Activated T-cell treated with anti-CD3 and anti-CD28 coated beads, Interleukin-2, amount 50 U/mL, for 72 hours (primary cell): ENCODE data around the gene C21orf58. TPM values are rescaled to one million over a fixed set of nuclear protein-coding genes. Genes with fewer than 3 reads are reported as not detected.
"Not testable (repeated sequence)": the region's sequence is repeated elsewhere in the genome, so short reads cannot be mapped to it uniquely, and the experiment has no call there.

Experiments used
- ATAC-seq, 2 donors: fragments of 150-1000 bp; cut with Tn5 transposase; replicated peaks in 1 of 2; 2 replicates each; pipeline ENCODE4 v1.10.0; 2021; ENCODE audit warnings: moderate library complexity in 2 of 2, mild to moderate bottlenecking in 1 of 2
- DNase-seq, 2 donors: peaks; one replicate each; pipeline ENCODE4 v3.0.0; 2021 to 2022; ENCODE audit warnings: mixed read lengths in 1 of 2
- H3K27ac Mint-ChIP-seq: one replicate; pipeline ENCODE4 v1.8.0; 2022; ENCODE audit warnings: mild to moderate bottlenecking, moderate library complexity, mixed read lengths
- H3K27me3 Mint-ChIP-seq: one replicate; pipeline ENCODE4 v1.8.0; 2022; ENCODE audit warnings: low read depth, mixed read lengths
- H3K36me3 Mint-ChIP-seq, 2 donors: one replicate each; pipeline ENCODE4 v1.8.0; 2022; ENCODE audit warnings: mixed read lengths in 2 of 2, mild to moderate bottlenecking in 1 of 2; ENCODE audit not compliant: insufficient read depth in 2 of 2
- H3K4me1 Mint-ChIP-seq: one replicate; pipeline ENCODE4 v1.8.0; 2022; ENCODE audit warnings: low read depth, mixed read lengths
- H3K4me3 Mint-ChIP-seq, 2 donors: one replicate each; pipeline ENCODE4 v1.8.0; 2022; ENCODE audit warnings: mild to moderate bottlenecking in 2 of 2, mixed read lengths in 2 of 2, moderate library complexity in 2 of 2
- H3K9me3 Mint-ChIP-seq, 2 donors: one replicate each; pipeline ENCODE4 v1.8.0; 2022; ENCODE audit warnings: mixed read lengths in 2 of 2
- total RNA-seq, 2 donors: library from RNA; stranded (reverse); gene quantifications; one replicate each; pipeline ENCODE4 v1.2.3, GENCODE V29; 2022

C21orf58 gene
- 10 to 100 TPM; 37.5 to 39.8 TPM for total RNA-seq

DNA sequence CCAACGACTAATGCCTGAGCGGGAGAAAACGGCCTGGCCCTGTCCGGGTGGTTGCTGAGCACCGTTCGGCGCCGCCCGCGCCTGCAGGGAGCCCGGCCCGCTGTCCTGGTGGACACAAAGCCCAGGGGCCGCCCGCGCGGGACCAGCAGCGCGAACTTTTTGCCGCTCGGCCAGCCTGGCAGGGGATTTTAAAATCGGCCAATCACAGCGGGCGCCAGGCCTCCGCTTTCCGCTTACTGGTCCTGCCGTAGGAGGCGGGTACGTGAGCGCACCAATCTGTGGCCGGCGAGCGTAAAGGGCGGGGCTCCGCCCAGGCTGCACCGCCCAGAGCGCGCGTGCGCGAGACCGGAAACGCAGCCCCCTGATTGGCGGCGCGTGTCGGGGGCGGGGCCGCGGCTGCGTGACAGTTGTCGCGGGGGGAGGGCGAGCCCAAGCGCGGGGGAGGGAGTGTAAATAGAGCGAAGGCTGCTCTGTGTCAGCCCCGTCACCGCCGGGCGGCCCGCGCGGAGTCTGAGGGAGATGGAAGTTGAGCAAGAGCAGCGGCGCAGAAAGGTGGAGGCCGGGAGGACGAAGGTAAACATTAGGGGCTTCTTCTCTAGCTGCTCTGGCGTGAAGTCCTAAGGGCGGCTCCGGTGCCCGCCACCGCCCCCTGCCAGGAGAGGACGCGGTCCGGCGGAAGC is at the start of gene C21orf58, which contains the start of gene PCNT:
Gene C21orf58 (minus strand): TSS at position 161 of the 680 bp plus-strand sequence. CDS start 1,132 bp downstream, outside the sequence.
Gene PCNT (plus strand): TSS at position 447 of the 680 bp plus-strand sequence. CDS start 73 bp downstream, at position 520.
- H3K36me3 Mint-ChIP-seq = peaks cover 9 to 36% of the 10 kb centered on the region in 2 donors
- H3K27me3 Mint-ChIP-seq = no peaks in the 10 kb centered on the region
- DNase-seq (peak; percentile 98 to 99), ATAC-seq (peak; percentile 85)
- peak within 1 kb of the TSS; percentile 89 to 98 for H3K4me3 Mint-ChIP-seq
- no peaks in the 10 kb centered on the region for H3K9me3 Mint-ChIP-seq
- H3K27ac Mint-ChIP-seq = peak within 1 kb of the TSS; percentile 92
- H3K4me1 Mint-ChIP-seq = peaks cover 40% of the 10 kb centered on the region

DNA sequence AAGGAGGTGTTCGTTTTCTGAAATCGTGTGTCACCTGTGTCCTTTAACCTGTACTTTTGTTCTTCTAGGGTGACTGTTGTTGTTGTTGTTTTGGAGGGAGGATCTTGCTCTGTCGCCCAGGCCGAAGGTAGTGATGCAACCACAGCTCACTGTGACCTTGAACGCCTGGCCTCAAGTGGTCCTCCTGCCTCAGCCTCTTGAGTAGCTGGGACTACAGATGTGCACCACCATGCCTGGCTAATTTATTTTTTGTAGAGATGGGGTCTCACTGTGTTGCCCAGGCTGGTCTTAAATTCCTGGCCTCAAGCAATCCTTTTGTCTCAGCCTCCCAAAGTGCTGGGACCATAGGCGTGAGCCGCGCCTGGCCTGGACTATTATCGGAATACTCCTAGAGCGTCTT is 49.3 kb upstream of the C21orf58 start:
- not testable (repeated sequence) for H3K9me3 Mint-ChIP-seq, ATAC-seq, H3K36me3 Mint-ChIP-seq, H3K27ac Mint-ChIP-seq, DNase-seq, H3K27me3 Mint-ChIP-seq, H3K4me3 Mint-ChIP-seq
- peaks cover 27% of the 10 kb centered on the region for H3K4me1 Mint-ChIP-seq

DNA sequence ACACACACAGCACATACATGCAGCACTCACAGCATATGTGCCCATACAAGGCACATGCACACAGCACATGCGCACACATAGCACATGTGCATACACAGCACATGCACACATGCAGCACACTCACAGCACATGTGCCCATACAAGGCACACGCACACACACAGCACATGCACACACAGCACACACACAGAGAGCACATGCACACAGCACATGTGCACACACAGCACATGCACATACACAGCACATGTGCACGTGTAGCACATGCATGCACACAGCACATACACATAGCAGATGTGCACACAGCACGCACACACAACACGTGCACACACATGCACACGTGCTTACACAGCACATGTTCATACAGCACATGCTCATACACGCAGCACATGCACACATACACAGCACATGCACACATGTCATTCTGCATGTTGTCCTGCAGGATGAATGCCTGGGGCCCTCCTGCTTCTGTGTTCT is 48.4 kb upstream of the C21orf58 start:
- no peak overlapping the region for H3K27ac Mint-ChIP-seq
- ATAC-seq = no peak

DNA sequence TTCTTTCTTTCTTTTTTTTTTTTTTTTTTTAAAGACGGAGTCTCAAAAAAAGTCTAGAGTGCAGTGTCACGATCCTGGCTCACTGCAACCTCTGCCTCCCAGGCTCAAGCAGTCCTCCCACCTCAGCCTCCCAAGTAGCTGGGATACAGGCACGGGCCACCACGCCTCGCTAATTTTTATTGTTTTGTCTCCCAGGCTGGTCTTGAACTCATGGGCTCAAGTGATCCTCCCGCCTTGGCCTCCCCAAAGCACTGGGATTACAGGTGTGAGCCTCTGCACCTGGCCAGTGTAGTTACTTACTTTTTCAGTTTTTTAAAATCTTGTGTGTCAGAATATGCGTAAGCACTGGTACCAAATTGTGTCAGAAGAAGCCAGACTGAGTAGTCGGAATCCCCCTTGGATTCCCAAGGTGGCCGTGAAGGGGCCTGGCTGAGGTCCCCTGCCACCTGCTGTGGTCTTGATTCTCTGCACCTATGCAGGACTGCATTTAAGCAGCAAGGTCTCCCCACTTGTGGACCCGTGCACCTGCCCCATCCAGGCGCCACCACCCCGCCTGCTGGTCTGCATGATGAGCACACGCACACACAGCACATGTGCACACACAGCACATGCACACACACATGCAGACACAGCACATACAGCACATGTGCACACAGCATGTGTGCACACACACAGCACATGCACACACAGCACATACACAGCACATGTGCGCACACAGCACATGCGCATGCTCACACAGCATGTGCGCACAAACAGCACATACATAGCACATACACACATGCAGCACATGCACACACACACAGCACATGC is 47.7 kb upstream of the C21orf58 start:
- Mint-ChIP-seq H3K4me3 (no peak overlapping the region), H3K4me1 (peaks cover 33% of the 10 kb centered on the region), H3K27me3 (no peaks in the 10 kb centered on the region), H3K36me3 (peaks cover 5 to 7% of the 10 kb centered on the region in 2 donors), H3K27ac (no peak overlapping the region), H3K9me3 (no peaks in the 10 kb centered on the region)
- DNase-seq (no peak), ATAC-seq (no peak)

More for the DNA sequence above, 48.4 kb upstream of the C21orf58 start:
- DNase-seq = no peak
- H3K4me1 Mint-ChIP-seq = peaks cover 33% of the 10 kb centered on the region
- no peaks in the 10 kb centered on the region for H3K9me3 Mint-ChIP-seq
- no peaks in the 10 kb centered on the region for H3K27me3 Mint-ChIP-seq
- peaks cover under 1 to 5% of the 10 kb centered on the region in 2 donors for H3K36me3 Mint-ChIP-seq
- no peak overlapping the region for H3K4me3 Mint-ChIP-seq

- Mint-ChIP-seq H3K36me3 (peaks cover 7 to 8% of the 10 kb centered on the region in 2 donors), H3K27me3 (no peaks in the 10 kb centered on the region), H3K4me3 (peak overlapping the region; percentile 78 to 83), H3K27ac (no peak overlapping the region), H3K9me3 (no peaks in the 10 kb centered on the region), H3K4me1 (peaks cover 33% of the 10 kb centered on the region)
- DNase-seq (no peak), ATAC-seq (no peak)
Observed at GRCh38 chr21:46369520-46370235, 46.0 kb upstream of the C21orf58 start.

DNA sequence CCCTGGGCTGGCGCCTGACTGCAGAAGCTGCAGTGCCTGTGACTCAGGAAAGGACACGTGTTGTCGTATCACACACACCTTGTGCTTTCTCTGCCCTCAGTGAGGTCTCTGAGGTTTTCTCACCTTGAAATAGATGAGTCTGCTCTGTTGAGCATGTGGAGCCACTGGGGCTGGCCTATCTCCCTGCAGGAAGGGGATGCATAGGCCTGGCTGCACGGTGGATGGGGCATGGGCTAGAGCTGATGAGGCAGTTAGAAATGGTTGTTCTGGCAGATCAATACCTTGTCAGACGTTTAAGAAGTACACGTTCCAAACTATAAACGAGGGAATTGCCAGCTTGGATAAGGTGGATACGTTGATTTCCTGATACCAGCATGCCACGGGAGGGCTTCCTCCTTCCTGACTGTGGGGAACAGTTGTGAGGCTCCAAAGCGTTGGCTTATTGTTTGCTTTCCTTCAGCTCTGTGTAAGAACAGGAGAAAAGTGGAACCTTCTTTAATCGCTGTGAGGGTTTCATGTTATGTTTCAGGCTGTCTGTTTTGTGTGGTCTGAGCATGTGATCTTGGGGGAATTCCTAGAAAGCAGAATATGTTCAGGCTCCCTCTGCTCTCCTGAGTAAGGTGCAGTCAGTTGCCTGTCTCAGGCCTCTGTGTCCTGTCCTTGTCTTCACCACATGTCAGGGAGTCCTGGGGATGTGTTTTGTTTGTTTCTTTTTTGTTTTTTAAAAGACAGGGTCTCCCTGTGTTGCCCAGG is 45.0 kb upstream of the C21orf58 start:
- Mint-ChIP-seq H3K27me3 (no peaks in the 10 kb centered on the region), H3K36me3 (peaks cover 7 to 8% of the 10 kb centered on the region in 2 donors), H3K27ac (peak overlapping the region; percentile 83), H3K4me3 (peak overlapping the region; percentile 78 to 83), H3K9me3 (no peaks in the 10 kb centered on the region), H3K4me1 (peaks cover 33% of the 10 kb centered on the region)
- DNase-seq = peak; percentile 64 to 70
- ATAC-seq = peak; percentile 96 to 97

DNA sequence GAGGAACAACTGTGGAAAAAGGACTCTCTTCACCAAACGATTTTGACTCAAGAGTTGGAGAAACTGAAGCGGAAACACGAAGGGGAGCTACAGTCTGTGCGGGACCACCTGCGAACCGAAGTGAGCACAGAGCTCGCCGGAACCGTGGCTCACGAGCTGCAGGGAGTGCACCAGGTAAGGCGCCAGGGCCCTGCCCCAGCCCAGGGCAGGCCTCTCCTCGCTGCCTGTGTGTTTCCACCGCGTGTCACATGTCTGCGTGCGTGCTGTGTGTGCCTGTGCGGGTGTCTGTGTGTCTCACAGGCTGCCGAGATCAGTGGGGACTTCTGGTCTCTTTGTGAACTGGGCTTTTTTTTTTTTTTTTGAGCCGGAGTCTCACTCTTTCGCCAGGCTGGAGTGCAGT is 43.3 kb upstream of the C21orf58 start:
- DNase-seq (no peak), ATAC-seq (no peak)
- H3K36me3 Mint-ChIP-seq = peaks cover 10 to 15% of the 10 kb centered on the region in 2 donors
- H3K27me3 Mint-ChIP-seq = no peaks in the 10 kb centered on the region
- no peak overlapping the region for H3K4me3 Mint-ChIP-seq
- H3K4me1 Mint-ChIP-seq = peaks cover 35% of the 10 kb centered on the region
- no peaks in the 10 kb centered on the region for H3K9me3 Mint-ChIP-seq
- no peak overlapping the region for H3K27ac Mint-ChIP-seq

- no peak overlapping the region for H3K4me3 Mint-ChIP-seq
- H3K36me3 Mint-ChIP-seq = peaks cover 6 to 15% of the 10 kb centered on the region in 2 donors
- no peak for ATAC-seq
- H3K27me3 Mint-ChIP-seq = no peaks in the 10 kb centered on the region
- peaks cover 33% of the 10 kb centered on the region for H3K4me1 Mint-ChIP-seq
- no peaks in the 10 kb centered on the region for H3K9me3 Mint-ChIP-seq
- DNase-seq = no peak
- no peak overlapping the region for H3K27ac Mint-ChIP-seq
Observed at GRCh38 chr21:46366561-46366960, 42.9 kb upstream of the C21orf58 start.

DNA sequence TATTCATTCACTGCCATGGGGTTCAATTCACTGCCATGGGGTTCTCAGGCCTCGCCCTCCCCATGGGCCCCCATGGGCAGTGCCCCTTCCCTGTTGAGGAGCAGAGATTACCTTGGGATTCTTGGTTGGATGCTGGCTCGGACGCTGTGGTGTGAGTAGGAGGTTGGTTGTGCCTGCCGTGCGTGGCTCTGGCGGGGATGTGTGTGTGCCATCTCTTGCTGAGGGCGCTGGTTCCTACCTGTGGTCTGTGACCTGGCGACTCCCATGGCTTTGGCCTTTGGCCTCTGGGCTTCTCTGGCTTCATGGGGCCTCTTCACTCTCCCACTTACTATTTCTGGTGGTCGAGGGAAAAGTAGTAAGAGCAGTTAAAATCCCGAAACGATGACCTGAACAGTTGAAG is 42.4 kb upstream of the C21orf58 start:
- Mint-ChIP-seq H3K36me3 (peaks cover 5 to 15% of the 10 kb centered on the region in 2 donors), H3K4me3 (no peak overlapping the region), H3K27ac (no peak overlapping the region), H3K9me3 (no peaks in the 10 kb centered on the region), H3K4me1 (peaks cover 28% of the 10 kb centered on the region), H3K27me3 (no peaks in the 10 kb centered on the region)
- ATAC-seq (no peak), DNase-seq (no peak)

- Mint-ChIP-seq H3K27me3 (no peaks in the 10 kb centered on the region), H3K4me3 (no peak overlapping the region), H3K9me3 (no peaks in the 10 kb centered on the region), H3K27ac (no peak overlapping the region), H3K4me1 (peaks cover 17% of the 10 kb centered on the region), H3K36me3 (peaks cover 7 to 18% of the 10 kb centered on the region in 2 donors)
- ATAC-seq (no peak), DNase-seq (no peak)
Observed at GRCh38 chr21:46363698-46364097, 40.0 kb upstream of the C21orf58 start.

DNA sequence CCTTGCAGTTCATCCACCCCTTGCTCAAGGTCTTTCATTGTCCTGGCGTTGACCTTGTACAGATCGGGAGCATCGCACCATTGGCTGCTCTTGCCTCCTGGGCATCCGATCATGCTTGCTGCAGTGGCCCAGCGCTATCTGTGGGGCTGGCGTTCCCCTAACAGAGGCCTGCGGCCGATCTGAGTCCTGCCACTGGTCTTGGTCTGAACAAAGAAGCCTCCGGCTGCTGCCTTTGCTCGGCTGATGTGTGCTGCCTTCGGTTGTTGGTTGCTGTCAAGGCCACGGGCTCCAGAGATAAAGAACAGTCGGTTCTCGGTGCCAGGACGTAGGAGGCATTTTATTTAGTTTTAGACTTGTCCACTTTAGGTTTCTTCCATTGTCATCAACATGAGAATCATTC is 39.3 kb upstream of the C21orf58 start:
- H3K4me1 Mint-ChIP-seq = peaks cover 10% of the 10 kb centered on the region
- H3K9me3 Mint-ChIP-seq = no peaks in the 10 kb centered on the region
- H3K4me3 Mint-ChIP-seq = no peak overlapping the region
- no peaks in the 10 kb centered on the region for H3K27me3 Mint-ChIP-seq
- ATAC-seq (no peak), DNase-seq (no peak)
- H3K27ac Mint-ChIP-seq = no peak overlapping the region
- peaks cover 8 to 22% of the 10 kb centered on the region in 2 donors for H3K36me3 Mint-ChIP-seq

DNA sequence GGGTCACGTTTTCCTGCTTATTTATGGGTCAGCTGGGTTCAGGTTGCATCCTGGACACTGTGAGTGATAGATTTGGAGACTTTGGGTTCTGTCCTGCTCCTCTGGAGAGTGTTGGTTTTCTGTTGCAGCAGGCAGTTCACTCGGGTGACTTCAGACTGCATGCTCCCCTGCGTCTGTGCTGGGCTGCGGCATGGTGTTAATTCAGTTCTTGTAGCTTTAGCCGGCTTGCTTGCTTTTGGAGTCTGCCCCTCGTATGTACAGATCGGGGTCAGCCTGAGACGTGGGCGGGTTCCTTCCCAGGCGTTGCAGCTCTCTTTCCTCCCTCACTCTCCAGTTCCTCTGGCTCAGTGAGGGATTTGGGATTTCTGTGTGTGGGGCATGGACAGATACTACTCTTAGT is 38.3 kb upstream of the C21orf58 start:
- peaks cover 10 to 23% of the 10 kb centered on the region in 2 donors for H3K36me3 Mint-ChIP-seq
- H3K27ac Mint-ChIP-seq = no peak overlapping the region

More for the DNA sequence above, 38.3 kb upstream of the C21orf58 start:
- Mint-ChIP-seq H3K27me3 (no peaks in the 10 kb centered on the region), H3K9me3 (no peaks in the 10 kb centered on the region), H3K4me1 (peaks cover 4% of the 10 kb centered on the region), H3K4me3 (no peak overlapping the region)
- no peak for DNase-seq
- no peak for ATAC-seq
